B cell (primary cell): Measurements from ENCODE around the gene CELA1. TPM values are rescaled to one million over a fixed set of nuclear protein-coding genes. Genes with fewer than 3 reads are reported as not detected.

ENCODE experiments used
- ATAC-seq: fragments of 200-7000 bp; cut with Tn5 transposase; one replicate; pipeline ENCODE4 v1.10.0; 2021; ENCODE audit warnings: low read depth, mild to moderate bottlenecking, moderate number of reproducible peaks, moderate library complexity
- CTCF ChIA-PET: fragments of 350-600 bp; sonication (Branson Sonifier 250); formaldehyde crosslinking; loops from one replicate; lab custom pipeline; 2021; ENCODE audit warnings: antibody characterized with exemption, inconsistent platforms; lab: Charles Lee
- POLR2A ChIA-PET: fragments of 350-600 bp; sonication (Branson Sonifier 250); formaldehyde crosslinking; loops from one replicate; lab custom pipeline; 2021; ENCODE audit warnings: antibody characterized with exemption; lab: Charles Lee
- DNase-seq: peaks from one replicate; pipeline ENCODE4 v3.0.0; 2013
- H2AFZ ChIP-seq: 2 replicates; pipeline ENCODE4 v1.6.1; 2012; ENCODE audit warnings: mild to moderate bottlenecking, low read depth, low read length; ENCODE audit not compliant: insufficient read depth, poor library complexity, severe bottlenecking
- H3K27ac ChIP-seq, 2 donors: 1 replicate in 1 of 2; 2 replicates in 1 of 2; pipeline ENCODE4 v1.5.1; 2012 to 2013; ENCODE audit warnings: low read length in 2 of 2, mild to moderate bottlenecking in 2 of 2, moderate library complexity in 1 of 2
- H3K27me3 ChIP-seq, 4 experiments: fragments of 200-600 bp in 1 of 4; sonication (generic) in 1 of 4; replicated peaks in 1 of 4; 1 replicate in 2 of 4; 2 replicates in 2 of 4; pipeline versions ENCODE4 v1.6.1 to v1.7.0; 2013 to 2016; ENCODE audit warnings: low read length in 3 of 4, mild to moderate bottlenecking in 2 of 4, mixed read lengths in 1 of 4, moderate library complexity in 1 of 4; ENCODE audit not compliant: insufficient read depth in 4 of 4, control insufficient read depth in 3 of 4; ENCODE audit errors: control extremely low read depth in 1 of 4
- H3K36me3 ChIP-seq, 2 experiments: replicated peaks in 1 of 2; 1 replicate in 1 of 2; 2 replicates in 1 of 2; pipeline versions ENCODE4 v1.6.1 to v1.7.1; 2013; ENCODE audit warnings: low read length in 1 of 2; ENCODE audit not compliant: insufficient read depth in 2 of 2, control insufficient read depth in 1 of 2; ENCODE audit errors: control extremely low read depth in 1 of 2, extremely low read depth in 1 of 2
- H3K4me1 ChIP-seq, 2 donors: fragments of 200-600 bp in 1 of 2; sonication (generic) in 1 of 2; 1 replicate in 1 of 2; 2 replicates in 1 of 2; pipeline versions ENCODE4 v1.5.1 to v1.6.1; 2013 to 2017; ENCODE audit warnings: low read length in 2 of 2; ENCODE audit not compliant: control insufficient read depth in 2 of 2, insufficient read depth in 2 of 2
- H3K4me2 ChIP-seq: replicated peaks from 2 replicates; pipeline ENCODE3; 2012; ENCODE audit warnings: mild to moderate bottlenecking, low read depth, low read length; ENCODE audit not compliant: poor library complexity, severe bottlenecking
- H3K4me3 ChIP-seq, 5 experiments: fragments of 200-600 bp in 1 of 5; sonication (generic) in 1 of 5; 1 replicate in 3 of 5; 2 replicates in 2 of 5; pipeline versions ENCODE4 v1.5.1 to v1.7.0; 2011 to 2016; ENCODE audit warnings: low read length in 4 of 5, mild to moderate bottlenecking in 4 of 5, low read depth in 2 of 5, control low read depth in 1 of 5, moderate library complexity in 1 of 5; ENCODE audit not compliant: insufficient read depth in 1 of 5; ENCODE audit errors: control extremely low read depth in 1 of 5, extremely low read depth in 1 of 5
- H3K79me2 ChIP-seq: fragments of 200-600 bp; sonication (generic); one replicate; pipeline ENCODE4 v1.6.0; 2016; ENCODE audit warnings: low read length; ENCODE audit not compliant: control insufficient read depth, insufficient read depth
- H3K9ac ChIP-seq: fragments of 200-600 bp; sonication (generic); 2 replicates; pipeline ENCODE4 v1.6.1; 2017; ENCODE audit warnings: mild to moderate bottlenecking, low read length, moderate library complexity
- H3K9me3 ChIP-seq, 3 donors: one replicate each; pipeline versions ENCODE4 v1.6.1 to v1.7.1; 2013; ENCODE audit warnings: low read length in 2 of 3; ENCODE audit not compliant: control insufficient read depth in 2 of 3, insufficient read depth in 1 of 3; ENCODE audit errors: control extremely low read depth in 1 of 3
- H4K20me1 ChIP-seq: 2 replicates; pipeline ENCODE4 v1.6.0; 2012; ENCODE audit warnings: mild to moderate bottlenecking, low read length; ENCODE audit not compliant: insufficient read depth, control insufficient read depth, poor library complexity, severe bottlenecking
- H3K27ac Mint-ChIP-seq: one replicate; pipeline ENCODE4 v1.8.0; 2021; ENCODE audit warnings: mixed read lengths
- H3K27me3 Mint-ChIP-seq: one replicate; pipeline ENCODE4 v1.8.0; 2021; ENCODE audit warnings: mixed read lengths
- H3K4me1 Mint-ChIP-seq: one replicate; pipeline ENCODE4 v1.8.0; 2021; ENCODE audit warnings: mixed read lengths
- H3K4me3 Mint-ChIP-seq: one replicate; pipeline ENCODE4 v1.8.0; 2021; ENCODE audit warnings: mixed read lengths
- H3K9me3 Mint-ChIP-seq: one replicate; pipeline ENCODE4 v1.8.0; 2022; ENCODE audit warnings: mixed read lengths; ENCODE audit not compliant: insufficient read depth
- CTCF ChIP-seq: fragments of 200-600 bp; IDR thresholded peaks from one replicate; pipeline ENCODE4 v1.8.0; 2022; ENCODE audit warnings: antibody characterized with exemption, mild to moderate bottlenecking
- EZH2 ChIP-seq: IDR thresholded peaks from 2 replicates; pipeline ENCODE4 v1.6.1; 2012; ENCODE audit warnings: borderline replicate concordance, low read depth, mild to moderate bottlenecking, moderate library complexity, low read length; ENCODE audit not compliant: insufficient read depth, poor library complexity, severe bottlenecking
- WGBS: methylation state at CpG from one replicate; pipeline ENCODE4 v1.1.5; 2013; ENCODE audit warnings: missing lambda C conversion rate; ENCODE audit not compliant: insufficient coverage; 5-methylcytosine and 5-hydroxymethylcytosine counted together
- intact Hi-C: fragments of 100-400 bp; cut with micrococcal nuclease; formaldehyde crosslinking; loops from one replicate; pipeline ENCODE4 v1.10.0; 2022
- polyA plus RNA-seq: library from polyadenylated mRNA; depleted of rRNA; stranded (reverse); fragments of >200 nt; gene quantifications from 2 replicates; pipeline ENCODE4 v1.2.3, GENCODE V29; 2012
- total RNA-seq, 2 donors: library from RNA; stranded (reverse); fragments of 120-200 nt in 1 of 2; gene quantifications; 1 replicate in 1 of 2; 2 replicates in 1 of 2; pipeline versions ENCODE4 v1.2.3 to v1.2.4, GENCODE V29; 2013 to 2022

The CELA1 gene
- total and polyA plus RNA-seq, 2 donors (not counting 1 experiment from before 2014, with no cell fraction given), result not detected

- ATAC-seq, result peak; percentile 45
- no peaks in the 10 kb centered on the region for H3K27me3 ChIP-seq
- H4K20me1 ChIP-seq, result no peaks in the 10 kb centered on the region
- no peaks in the 10 kb centered on the region for H3K79me2 ChIP-seq
- Mint-ChIP-seq H3K4me3 (no peak overlapping the region), H3K27ac (no peak overlapping the region), H3K27me3 (no peaks in the 10 kb centered on the region), H3K9me3 (no peaks in the 10 kb centered on the region), H3K4me1 (peaks cover 5% of the 10 kb centered on the region)
- ChIA-PET POLR2A (interaction anchor here (0.6 to 0.9 kb wide), 2 partner anchors 82 to 107 kb away, joined by 3 read pairs; partner anchors contain the start of gene SMAGP), CTCF (interaction anchor here (0.9 to 3.4 kb wide), 10 partner anchors 8 to 587 kb away, joined by 3 to 42 read pairs (median 4); partner anchors contain the start of gene POU6F1)
- peaks cover 0 to 6% of the 10 kb centered on the region in 2 experiments for H3K36me3 ChIP-seq
- no peak overlapping the region for H3K4me3 ChIP-seq
- WGBS, result 69% methylated on average over 7 of the region's 11 CpGs
- H2AFZ ChIP-seq, result no peak overlapping the region
- H3K9ac ChIP-seq, result no peak overlapping the region
- no peak overlapping the region for H3K27ac ChIP-seq
- peak; percentile 64 for DNase-seq
- H3K9me3 ChIP-seq, result peaks cover 0 to under 1% (median 0%) of the 10 kb centered on the region in 3 donors
- no peak overlapping the region for H3K4me2 ChIP-seq
- intact Hi-C loops, result no loop called here
- H3K4me1 ChIP-seq, result peaks cover 7 to 9% of the 10 kb centered on the region in 2 donors
- no peak for TF ChIP-seq EZH2
- peak; percentile 73 for TF ChIP-seq CTCF
Observed at GRCh38 chr12:51351913-51352532, 5.5 kb upstream of the CELA1 start.

DNA sequence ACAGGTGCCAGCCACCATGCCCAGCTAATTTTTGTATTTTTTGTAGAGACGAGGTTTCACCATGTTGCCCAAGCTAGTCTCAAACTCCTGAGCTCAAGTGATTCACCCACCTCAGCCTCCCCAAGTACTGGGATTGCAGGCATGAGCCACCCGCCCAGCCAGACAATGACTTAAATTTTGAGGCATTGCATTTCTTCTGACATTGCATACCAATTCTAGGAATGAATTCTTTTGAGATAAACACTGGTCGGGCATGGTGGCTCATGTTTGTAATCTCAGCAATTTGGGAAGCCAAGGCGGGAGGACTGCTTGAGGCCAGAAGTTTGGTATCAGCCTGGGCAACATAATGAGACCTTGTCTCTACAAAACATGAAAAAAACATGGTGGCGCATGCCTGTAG lies 2.5 kb upstream of the CELA1 start:
- no peak overlapping the region for H3K27ac ChIP-seq
- Mint-ChIP-seq H3K4me1 (peaks cover 16% of the 10 kb centered on the region), H3K27me3 (no peaks in the 10 kb centered on the region), H3K27ac (no peak overlapping the region), H3K9me3 (no peaks in the 10 kb centered on the region), H3K4me3 (no peak overlapping the region)
- POLR2A ChIA-PET, result no interaction called here
- TF ChIP-seq CTCF (no peak), EZH2 (no peak)
- no peak overlapping the region for H3K4me3 ChIP-seq
- no peak overlapping the region for H3K9ac ChIP-seq
- CTCF ChIA-PET, result interaction anchor here (1.1 to 3.4 kb wide), 3 partner anchors 7 to 180 kb away, joined by 4 to 42 read pairs (median 5); partner anchors contain the start of gene SMAGP
- no peaks in the 10 kb centered on the region for H3K79me2 ChIP-seq
- H3K36me3 ChIP-seq, result no peaks in the 10 kb centered on the region
- intact Hi-C loops, result no loop called here
- no peaks in the 10 kb centered on the region for H3K9me3 ChIP-seq
- H4K20me1 ChIP-seq, result no peaks in the 10 kb centered on the region
- no peak overlapping the region for H3K4me2 ChIP-seq
- no peak for ATAC-seq
- no peak for DNase-seq
- no peaks in the 10 kb centered on the region for H3K27me3 ChIP-seq
- H3K4me1 ChIP-seq, result peaks cover 11 to 13% of the 10 kb centered on the region in 2 donors
- no peak overlapping the region for H2AFZ ChIP-seq
- WGBS, result 95% methylated on average over 4 of the region's 5 CpGs
